ENCODE results near the gene TMEM92.

DNA sequence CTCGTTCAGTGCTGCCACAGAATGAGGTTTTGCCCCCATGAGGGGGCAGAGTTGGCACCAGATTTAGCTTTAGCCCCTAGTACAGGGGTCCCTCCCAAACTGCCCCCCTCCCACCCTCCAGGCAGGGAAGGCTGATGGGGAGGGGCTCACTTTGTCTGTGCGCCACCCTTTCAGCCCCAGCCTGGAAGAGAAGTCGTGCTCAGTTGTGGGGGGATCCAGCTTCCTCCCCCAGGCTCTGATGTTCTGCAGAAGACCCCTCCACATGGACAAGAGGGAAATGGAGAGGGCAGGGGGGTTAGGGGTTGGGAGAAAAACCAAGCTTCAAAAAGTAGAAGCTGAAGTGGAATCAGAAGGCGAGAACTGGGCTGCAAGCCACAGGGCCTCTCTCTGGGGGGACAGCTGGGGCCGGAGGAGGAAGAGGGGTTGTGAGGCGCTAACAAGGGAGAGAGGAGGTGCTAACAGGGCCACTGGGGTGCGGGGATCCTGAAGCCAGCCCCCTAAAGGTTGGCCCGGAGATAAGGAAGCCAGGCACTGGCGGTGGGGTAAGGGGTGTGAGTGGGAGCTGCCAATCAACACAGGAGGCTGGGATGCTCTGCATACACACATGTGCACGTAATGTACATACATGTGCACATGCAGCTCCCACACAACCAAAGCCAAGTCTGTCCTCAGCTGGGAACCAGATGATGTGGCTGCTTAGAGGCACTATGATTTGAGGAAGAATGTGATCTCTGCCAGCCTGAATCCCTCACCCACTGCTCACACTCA lies 7.0 kb upstream of the TMEM92 start:
- TF ChIP-seq, protein P1, sequence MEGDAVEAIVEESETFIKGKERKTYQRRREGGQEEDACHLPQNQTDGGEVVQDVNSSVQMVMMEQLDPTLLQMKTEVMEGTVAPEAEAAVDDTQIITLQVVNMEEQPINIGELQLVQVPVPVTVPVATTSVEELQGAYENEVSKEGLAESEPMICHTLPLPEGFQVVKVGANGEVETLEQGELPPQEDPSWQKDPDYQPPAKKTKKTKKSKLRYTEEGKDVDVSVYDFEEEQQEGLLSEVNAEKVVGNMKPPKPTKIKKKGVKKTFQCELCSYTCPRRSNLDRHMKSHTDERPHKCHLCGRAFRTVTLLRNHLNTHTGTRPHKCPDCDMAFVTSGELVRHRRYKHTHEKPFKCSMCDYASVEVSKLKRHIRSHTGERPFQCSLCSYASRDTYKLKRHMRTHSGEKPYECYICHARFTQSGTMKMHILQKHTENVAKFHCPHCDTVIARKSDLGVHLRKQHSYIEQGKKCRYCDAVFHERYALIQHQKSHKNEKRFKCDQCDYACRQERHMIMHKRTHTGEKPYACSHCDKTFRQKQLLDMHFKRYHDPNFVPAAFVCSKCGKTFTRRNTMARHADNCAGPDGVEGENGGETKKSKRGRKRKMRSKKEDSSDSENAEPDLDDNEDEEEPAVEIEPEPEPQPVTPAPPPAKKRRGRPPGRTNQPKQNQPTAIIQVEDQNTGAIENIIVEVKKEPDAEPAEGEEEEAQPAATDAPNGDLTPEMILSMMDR (conservative IDR thresholded peaks at IDR 0.05; ENCODE audit: low read length): no peak
- TF ChIP-seq EZH2phosphoT487 (IDR thresholded peaks at IDR 0.05; ENCODE audit: borderline replicate concordance): no peak

Data from Loucy (cell line).